ENCODE results near the gene HSPBAP1. TPM values are rescaled to one million over a fixed set of nuclear protein-coding genes. Genes with fewer than 3 reads are reported as not detected.
A peak's percentile ranks its signal among the peaks of the same experiment; 100 is the strongest.

Gene HSPBAP1
- total RNA-seq, 5 donors from 2014 or later (not counting 1 experiment from before 2014, with no cell fraction given) = 17.7 to 29.5 (median 22.9) TPM

GRCh38 chr3:122691195-122691594, 102.4 kb downstream of the HSPBAP1 start:
- no peak for ATAC-seq (replicated peaks in 1 of 4)
- Histone ChIP-seq H3K4me1 (ENCODE audit: control insufficient read depth in 1 of 2, extremely low read depth in 1 of 2, insufficient read depth in 2 of 2, low read length in 2 of 2) (peaks cover 0 to 7% of the 10 kb centered on the region in 2 experiments), H3K27ac (ENCODE audit: low read length) (no peak overlapping the region), H3K36me3 (ENCODE audit: control insufficient read depth in 2 of 2, extremely low read depth in 1 of 2, insufficient read depth in 1 of 2, low read length in 1 of 2) (peaks cover 15 to 65% of the 10 kb centered on the region in 2 donors), H3K9me3 (no peaks in the 10 kb centered on the region), H3K4me3 (ENCODE audit: control insufficient read depth in 1 of 2, extremely low read depth in 1 of 2, low read length in 1 of 2) (no peak overlapping the region), H3K27me3 (replicated peaks in 1 of 2; ENCODE audit: control insufficient read depth in 2 of 2, extremely low read depth in 1 of 2, insufficient read depth in 2 of 2, low read length in 1 of 2) (no peaks in the 10 kb centered on the region)
- Mint-ChIP-seq H3K4me1 (peaks cover 14 to 43% (median 20%) of the 10 kb centered on the region in 3 donors), H3K9me3 (no peaks in the 10 kb centered on the region), H3K27ac (peak overlapping the region in 1 of 2 donors; percentile 27), H3K27me3 (no peaks in the 10 kb centered on the region), H3K36me3 (peaks cover 54% of the 10 kb centered on the region), H3K4me3 (no peak overlapping the region)
- WGBS (ENCODE audit: insufficient coverage) = no CpG with 5 or more reads among the region's 4 CpGs
- DNase-seq = no peak
- ChIA-PET CTCF (interaction anchor here in 1 of 2 donors (0.6 kb wide), 1 partner anchor 276 kb away, joined by 3 read pairs; no protein-coding TSS in a partner anchor), POLR2A (no interaction called here)

GRCh38 chr3:122690096-122690495, 103.5 kb downstream of the HSPBAP1 start:
- no peaks in the 10 kb centered on the region for H3K9me3 Mint-ChIP-seq
- no peak for DNase-seq
- no CpG with 5 or more reads among the region's 1 CpG for WGBS (ENCODE audit: insufficient coverage)
- no peak overlapping the region for H3K4me3 ChIP-seq (ENCODE audit: control insufficient read depth in 1 of 2, extremely low read depth in 1 of 2, low read length in 1 of 2)
- H3K27me3 ChIP-seq (replicated peaks in 1 of 2; ENCODE audit: control insufficient read depth in 2 of 2, extremely low read depth in 1 of 2, insufficient read depth in 2 of 2, low read length in 1 of 2) = no peaks in the 10 kb centered on the region
- peak overlapping the region in 1 of 2 donors; percentile 19 for H3K27ac Mint-ChIP-seq
- H3K27me3 Mint-ChIP-seq = no peaks in the 10 kb centered on the region
- ChIA-PET POLR2A (no interaction called here), CTCF (interaction anchor here in 1 of 2 donors (0.9 kb wide), 1 partner anchor 12 kb away, joined by 3 read pairs; no protein-coding TSS in a partner anchor)
- no peaks in the 10 kb centered on the region for H3K9me3 ChIP-seq
- peaks cover 46% of the 10 kb centered on the region for H3K36me3 Mint-ChIP-seq
- H3K36me3 ChIP-seq (ENCODE audit: control insufficient read depth in 2 of 2, extremely low read depth in 1 of 2, insufficient read depth in 1 of 2, low read length in 1 of 2) = peaks cover 15 to 54% of the 10 kb centered on the region in 2 donors
- no peak overlapping the region for H3K27ac ChIP-seq (ENCODE audit: low read length)
- peaks cover 0 to 7% of the 10 kb centered on the region in 2 experiments for H3K4me1 ChIP-seq (ENCODE audit: control insufficient read depth in 1 of 2, extremely low read depth in 1 of 2, insufficient read depth in 2 of 2, low read length in 2 of 2)
- peaks cover 14 to 40% (median 20%) of the 10 kb centered on the region in 3 donors for H3K4me1 Mint-ChIP-seq
- no peak overlapping the region for H3K4me3 Mint-ChIP-seq
- ATAC-seq (replicated peaks in 1 of 4) = no peak

Other genes starting within 250 kb of the HSPBAP1 start
- 10 to 100 TPM; 20.2 to 43.0 (median 24.3) TPM for gene PARP9, start 229.5 kb downstream of the HSPBAP1 start, total RNA-seq
- 10 to 100 TPM; 35.1 to 56.2 (median 49.8) TPM for gene DTX3L, start 229.5 kb downstream of the HSPBAP1 start, total RNA-seq
- 10 to 100 TPM; 37.3 to 74.9 (median 72.5) TPM for gene PARP15, start 216.2 kb downstream of the HSPBAP1 start, total RNA-seq
- 10 to 100 TPM; 46.9 to 70.2 (median 47.9) TPM for gene PARP14, start 113.0 kb downstream of the HSPBAP1 start, total RNA-seq
- 1 to 10 TPM; 6.6 to 8.3 (median 7.6) TPM for gene SLC49A4, start 1.2 kb upstream of the HSPBAP1 start, total RNA-seq
- under 1 TPM in 4 of 5 donors, not detected in 1; 0.08 to 0.32 (median 0.21) TPM for gene SEMA5B, start 233.9 kb upstream of the HSPBAP1 start, total RNA-seq